ENCODE data around the gene ADAP1. TPM values are rescaled to one million over a fixed set of nuclear protein-coding genes. Genes with fewer than 3 reads are reported as not detected.
A peak's percentile ranks its signal among the peaks of the same experiment; 100 is the strongest.
"Not testable (repeated sequence)": the region's sequence is repeated elsewhere in the genome, so short reads cannot be mapped to it uniquely, and the experiment has no call there.

The ADAP1 gene
- total RNA-seq, 2 experiments from 2014 or later = 6.8 to 7.2 TPM

- no peak overlapping the region for H3K27ac Mint-ChIP-seq
- H3K36me3 ChIP-seq (ENCODE audit: insufficient read depth, low read length) = peaks cover 2% of the 10 kb centered on the region
- peaks cover 28% of the 10 kb centered on the region for H3K4me1 Mint-ChIP-seq (ENCODE audit: low read depth)
- no peak for DNase-seq
- peaks cover 16% of the 10 kb centered on the region for H3K27me3 Mint-ChIP-seq
- peaks cover 38% of the 10 kb centered on the region for H3K4me1 ChIP-seq (ENCODE audit: insufficient read depth, low read length)
- intact Hi-C loops (cut with DNase I, micrococcal nuclease) = no loop called here
- H3K9me3 Mint-ChIP-seq = no peaks in the 10 kb centered on the region
- no peak overlapping the region for H3K4me3 ChIP-seq (ENCODE audit: low read length)
- H3K9me3 ChIP-seq (ENCODE audit: control insufficient read depth in 1 of 2, insufficient read depth in 1 of 2, low read length in 2 of 2) = peaks cover 0 to 11% of the 10 kb centered on the region in 2 experiments
- H3K36me3 Mint-ChIP-seq (ENCODE audit: low read depth) = peaks cover 6% of the 10 kb centered on the region
- POLR2A ChIA-PET = no interaction called here
- no peak for ATAC-seq (ENCODE audit: poor library complexity)
- CTCF ChIA-PET = interaction anchor here (1.1 kb wide), 1 partner anchor 11 kb away, joined by 8 read pairs; no protein-coding TSS in a partner anchor
- peaks cover 0 to 3% of the 10 kb centered on the region in 2 experiments for H3K27me3 ChIP-seq (ENCODE audit: control insufficient read depth in 1 of 2, insufficient read depth in 2 of 2, low read length in 2 of 2)
- no peak overlapping the region for H3K27ac ChIP-seq (ENCODE audit: low read depth in 1 of 2, low read length in 2 of 2)
- peak overlapping the region; percentile 58 for H3K4me3 Mint-ChIP-seq
- TF ChIP-seq, protein P1, sequence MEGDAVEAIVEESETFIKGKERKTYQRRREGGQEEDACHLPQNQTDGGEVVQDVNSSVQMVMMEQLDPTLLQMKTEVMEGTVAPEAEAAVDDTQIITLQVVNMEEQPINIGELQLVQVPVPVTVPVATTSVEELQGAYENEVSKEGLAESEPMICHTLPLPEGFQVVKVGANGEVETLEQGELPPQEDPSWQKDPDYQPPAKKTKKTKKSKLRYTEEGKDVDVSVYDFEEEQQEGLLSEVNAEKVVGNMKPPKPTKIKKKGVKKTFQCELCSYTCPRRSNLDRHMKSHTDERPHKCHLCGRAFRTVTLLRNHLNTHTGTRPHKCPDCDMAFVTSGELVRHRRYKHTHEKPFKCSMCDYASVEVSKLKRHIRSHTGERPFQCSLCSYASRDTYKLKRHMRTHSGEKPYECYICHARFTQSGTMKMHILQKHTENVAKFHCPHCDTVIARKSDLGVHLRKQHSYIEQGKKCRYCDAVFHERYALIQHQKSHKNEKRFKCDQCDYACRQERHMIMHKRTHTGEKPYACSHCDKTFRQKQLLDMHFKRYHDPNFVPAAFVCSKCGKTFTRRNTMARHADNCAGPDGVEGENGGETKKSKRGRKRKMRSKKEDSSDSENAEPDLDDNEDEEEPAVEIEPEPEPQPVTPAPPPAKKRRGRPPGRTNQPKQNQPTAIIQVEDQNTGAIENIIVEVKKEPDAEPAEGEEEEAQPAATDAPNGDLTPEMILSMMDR (IDR thresholded peaks at IDR 0.05) = no peak
These were observed 7.3 kb upstream of the ADAP1 start for GRCh38 chr7:961546-962400.

- H3K9me3 Mint-ChIP-seq; H3K27me3 ChIP-seq (ENCODE audit: control insufficient read depth in 1 of 2, insufficient read depth in 2 of 2, low read length in 2 of 2); H3K36me3 Mint-ChIP-seq (ENCODE audit: low read depth); H3K36me3 ChIP-seq (ENCODE audit: insufficient read depth, low read length); ATAC-seq (ENCODE audit: poor library complexity); intact Hi-C loops (cut with DNase I, micrococcal nuclease); POLR2A ChIA-PET; H3K27ac ChIP-seq (ENCODE audit: low read depth in 1 of 2, low read length in 2 of 2); CTCF ChIA-PET; H3K4me3 ChIP-seq (ENCODE audit: low read length); H3K27ac Mint-ChIP-seq; H3K4me3 Mint-ChIP-seq; DNase-seq: not testable (repeated sequence)
- Mint-ChIP-seq H3K4me1 (ENCODE audit: low read depth) (peaks cover 23% of the 10 kb centered on the region), H3K27me3 (peaks cover 19% of the 10 kb centered on the region)
- Histone ChIP-seq H3K4me1 (ENCODE audit: insufficient read depth, low read length) (peaks cover 38% of the 10 kb centered on the region), H3K9me3 (ENCODE audit: control insufficient read depth in 1 of 2, insufficient read depth in 1 of 2, low read length in 2 of 2) (peaks cover 0 to 11% of the 10 kb centered on the region in 2 experiments)
These were observed 6.5 kb upstream of the ADAP1 start for GRCh38 chr7:960972-961371.

DNA sequence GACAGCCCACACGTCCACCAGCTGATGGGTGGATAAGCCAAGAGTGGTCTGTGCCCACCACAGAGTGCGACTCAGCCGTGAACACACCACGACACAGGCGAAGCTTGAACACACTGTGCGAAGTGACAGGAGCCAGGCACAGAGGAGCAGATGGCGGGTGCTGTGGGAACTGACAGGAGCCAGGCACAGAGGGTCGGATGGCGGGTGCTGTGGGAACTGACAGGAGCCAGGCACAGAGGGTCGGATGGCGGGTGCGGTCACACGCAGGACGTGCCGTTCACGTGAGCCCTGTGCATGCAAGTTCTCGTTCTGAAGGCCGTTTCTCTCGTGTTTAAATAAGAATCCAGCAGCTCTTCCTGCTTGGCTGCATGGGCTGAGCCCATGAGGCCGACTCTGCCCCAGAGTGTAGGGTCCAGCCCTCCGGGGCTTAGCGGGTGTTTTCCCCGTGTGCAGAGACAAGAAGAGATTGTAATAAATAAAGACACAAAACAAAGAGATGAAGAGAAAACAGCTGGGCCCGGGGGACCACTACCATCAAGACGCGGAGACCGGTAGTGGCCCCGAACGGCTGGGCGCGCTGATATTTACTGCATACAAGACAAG, 5.9 kb upstream of the ADAP1 start:
- Histone ChIP-seq H3K4me3 (ENCODE audit: low read length) (no peak overlapping the region), H3K36me3 (ENCODE audit: insufficient read depth, low read length) (no peaks in the 10 kb centered on the region), H3K9me3 (ENCODE audit: control insufficient read depth in 1 of 2, insufficient read depth in 1 of 2, low read length in 2 of 2) (peaks cover 0 to 11% of the 10 kb centered on the region in 2 experiments), H3K4me1 (ENCODE audit: insufficient read depth, low read length) (peaks cover 34% of the 10 kb centered on the region), H3K27me3 (ENCODE audit: control insufficient read depth in 1 of 2, insufficient read depth in 2 of 2, low read length in 2 of 2) (peaks cover 0 to 3% of the 10 kb centered on the region in 2 experiments), H3K27ac (ENCODE audit: low read depth in 1 of 2, low read length in 2 of 2) (no peak overlapping the region)
- intact Hi-C loops (cut with DNase I, micrococcal nuclease) = no loop called here
- ATAC-seq (ENCODE audit: poor library complexity) (no peak), DNase-seq (no peak)
- Mint-ChIP-seq H3K4me1 (ENCODE audit: low read depth) (peaks cover 18% of the 10 kb centered on the region), H3K9me3 (no peaks in the 10 kb centered on the region), H3K27me3 (peaks cover 21% of the 10 kb centered on the region), H3K27ac (no peak overlapping the region), H3K4me3 (no peak overlapping the region), H3K36me3 (ENCODE audit: low read depth) (no peaks in the 10 kb centered on the region)
- ChIA-PET POLR2A (no interaction called here), CTCF (interaction anchor here (0.6 kb wide), 1 partner anchor 32 kb away, joined by 3 read pairs; no protein-coding TSS in a partner anchor)
- TF ChIP-seq, protein P1 (IDR thresholded peaks at IDR 0.05) = no peak

GRCh38 chr7:959740-960139, 5.3 kb upstream of the ADAP1 start:
- POLR2A ChIA-PET = interaction anchor here (0.6 kb wide), 1 partner anchor 13 kb away, joined by 3 read pairs; no protein-coding TSS in a partner anchor
- H3K27me3 ChIP-seq (ENCODE audit: control insufficient read depth in 1 of 2, insufficient read depth in 2 of 2, low read length in 2 of 2); H3K27ac ChIP-seq (ENCODE audit: low read depth in 1 of 2, low read length in 2 of 2); ATAC-seq (ENCODE audit: poor library complexity); H3K36me3 Mint-ChIP-seq (ENCODE audit: low read depth); DNase-seq; H3K9me3 Mint-ChIP-seq; H3K27ac Mint-ChIP-seq; H3K36me3 ChIP-seq (ENCODE audit: insufficient read depth, low read length); H3K4me3 ChIP-seq (ENCODE audit: low read length); H3K4me3 Mint-ChIP-seq: not testable (repeated sequence)
- Mint-ChIP-seq H3K27me3 (peaks cover 21% of the 10 kb centered on the region), H3K4me1 (ENCODE audit: low read depth) (peaks cover 12% of the 10 kb centered on the region)
- CTCF ChIA-PET = interaction anchor here (0.6 kb wide), 1 partner anchor 33 kb away, joined by 3 read pairs; no protein-coding TSS in a partner anchor
- Histone ChIP-seq H3K4me1 (ENCODE audit: insufficient read depth, low read length) (peaks cover 32% of the 10 kb centered on the region), H3K9me3 (ENCODE audit: control insufficient read depth in 1 of 2, insufficient read depth in 1 of 2, low read length in 2 of 2) (peaks cover 0 to 11% of the 10 kb centered on the region in 2 experiments)
- intact Hi-C loops (cut with DNase I, micrococcal nuclease) = loop anchor here in 1 of 2 experiments (10.0 kb wide), 1 partner anchor 635 kb away; no protein-coding TSS in a partner anchor
